HCT116 (cell line): ENCODE results near the gene NDUFS1. TPM values are rescaled to one million over a fixed set of nuclear protein-coding genes. Genes with fewer than 3 reads are reported as not detected.

Experiments
- ATAC-seq: fragments of 200-7000 bp; cut with Tn5 transposase; 2 replicates; pipeline ENCODE4 v1.9.1; 2020; ENCODE audit warnings: mild to moderate bottlenecking, moderate library complexity
- BruUV-seq: library from RNA; stranded (reverse); fragments of 400-500 nt; replicated peaks from 2 replicates; lab custom pipeline; 2021; lab: Mats Ljungman, UMichigan
- CTCF ChIA-PET: fragments of 300-600 bp; sonication (Branson Sonifier 250); formaldehyde crosslinking; loops from one replicate; lab custom pipeline; 2021; ENCODE audit warnings: antibody characterized with exemption; lab: Charles Lee
- POLR2A ChIA-PET: fragments of 300-600, 350-600 bp; sonication (Branson Sonifier 250); formaldehyde crosslinking; loops from one replicate; lab custom pipeline; 2021; ENCODE audit warnings: antibody characterized with exemption; lab: Charles Lee
- RAD21 ChIA-PET, 2 experiments: fragments of 300-600 bp; sonication (Branson Sonifier 250); formaldehyde crosslinking; loops; one replicate each; lab custom pipeline; 2023; ENCODE audit warnings: low total read pairs in 2 of 2; ENCODE audit not compliant: uncharacterized antibody in 2 of 2, unreplicated experiment in 2 of 2, low non-redundant PET in 1 of 2; lab: Charles Lee
- DNase-seq: peaks from one replicate; pipeline ENCODE4 v3.0.0-alpha.2; 2010; ENCODE audit warnings: low read depth, low spot score
- H2AFZ ChIP-seq: fragments of 200-600 bp; shearing (Covaris generic), sonication (generic); 2 replicates; pipeline ENCODE4 v1.6.1; 2017; ENCODE audit warnings: low read depth, mixed run types, mixed read lengths, antibody characterized with exemption, low read length; ENCODE audit not compliant: poor library complexity, severe bottlenecking
- H3K27ac ChIP-seq: 2 replicates; pipeline ENCODE4 v1.5.1; 2012; ENCODE audit warnings: low read depth, low read length
- H3K27me3 ChIP-seq: fragments of 200-600 bp; sonication (generic); 2 replicates; pipeline ENCODE4 v1.6.1; 2016; ENCODE audit warnings: mixed run types, low read length, mixed read lengths; ENCODE audit not compliant: insufficient read depth
- H3K36me3 ChIP-seq, 2 experiments: fragments of 200-500 bp in 1 of 2; fragments of 200-600 bp in 1 of 2; sonication (Bioruptor generic) in 1 of 2; sonication (generic) in 1 of 2; 2 replicates each; pipeline versions ENCODE4 v1.5.1 to v1.6.1; 2014 to 2016; ENCODE audit warnings: low read length in 2 of 2, inconsistent platforms in 1 of 2, mixed read lengths in 1 of 2, mixed run types in 1 of 2; ENCODE audit not compliant: insufficient read depth in 2 of 2, control insufficient read depth in 1 of 2
- H3K4me1 ChIP-seq, 2 experiments: fragments of 200-600 bp in 1 of 2; sonication (generic) in 1 of 2; 2 replicates each; pipeline versions ENCODE4 v1.5.1 to v1.6.1; 2012 to 2017; ENCODE audit warnings: low read length in 2 of 2, inconsistent platforms in 1 of 2, mild to moderate bottlenecking in 1 of 2, mixed read lengths in 1 of 2, mixed run types in 1 of 2, moderate library complexity in 1 of 2; ENCODE audit not compliant: insufficient read depth in 2 of 2, control insufficient read depth in 1 of 2
- H3K4me2 ChIP-seq: fragments of 200-600 bp; sonication (generic); 2 replicates; pipeline ENCODE4 v1.6.1; 2017; ENCODE audit warnings: mixed run types, low read length, mixed read lengths
- H3K4me3 ChIP-seq, 2 experiments: fragments of 200-600 bp in 1 of 2; sonication (generic) in 1 of 2; replicated peaks in 1 of 2; 2 replicates each; pipeline ENCODE4 v1.5.1; 2011 to 2016; ENCODE audit warnings: low read length in 2 of 2, control low read depth in 1 of 2, low read depth in 1 of 2, mild to moderate bottlenecking in 1 of 2, mixed read lengths in 1 of 2, mixed run types in 1 of 2
- H3K79me2 ChIP-seq: fragments of 200-600 bp; sonication (generic); 2 replicates; pipeline ENCODE4 v1.6.1; 2017; ENCODE audit warnings: mild to moderate bottlenecking, mixed run types, low read length, moderate library complexity, mixed read lengths; ENCODE audit not compliant: insufficient read depth
- H3K9ac ChIP-seq: fragments of 200-600 bp; sonication (generic); 2 replicates; pipeline ENCODE4 v1.6.1; 2016; ENCODE audit warnings: low read length, mixed read lengths
- H3K9me2 ChIP-seq: fragments of 200-600 bp; sonication (generic), shearing (Covaris generic); 2 replicates; pipeline ENCODE4 v1.6.1; 2017; ENCODE audit warnings: mixed run types, mild to moderate bottlenecking, moderate library complexity; ENCODE audit not compliant: insufficient read depth
- H3K9me3 ChIP-seq, 2 experiments: fragments of 200-500 bp in 1 of 2; fragments of 200-600 bp in 1 of 2; sonication (Bioruptor generic) in 1 of 2; sonication (generic) in 1 of 2; 2 replicates each; pipeline ENCODE4 v1.6.1; 2014 to 2017; ENCODE audit warnings: low read length in 2 of 2, mixed read lengths in 2 of 2, inconsistent platforms in 1 of 2, low read depth in 1 of 2, mild to moderate bottlenecking in 1 of 2, mixed run types in 1 of 2, moderate library complexity in 1 of 2; ENCODE audit not compliant: control insufficient read depth in 1 of 2, insufficient read depth in 1 of 2
- H4K20me1 ChIP-seq: fragments of 200-600 bp; sonication (generic), shearing (Covaris generic); 2 replicates; pipeline ENCODE4 v1.6.1; 2017; ENCODE audit warnings: mixed run types, mild to moderate bottlenecking, moderate library complexity; ENCODE audit not compliant: insufficient read depth
- CBX3 ChIP-seq: IDR thresholded peaks from 2 replicates; pipeline ENCODE4 v1.6.1; 2012; ENCODE audit warnings: low read depth
- CTCF ChIP-seq, 3 experiments: fragments of 200-600 bp in 1 of 3; sonication (generic) in 1 of 3; IDR thresholded peaks in 2 of 3; conservative IDR thresholded peaks in 1 of 3; 2 replicates each; pipeline ENCODE4 v1.5.1; 2012 to 2017; ENCODE audit warnings: low read depth in 2 of 3, low read length in 2 of 3, antibody characterized with exemption in 1 of 3, borderline replicate concordance in 1 of 3, control low read depth in 1 of 3, mild to moderate bottlenecking in 1 of 3, mixed read lengths in 1 of 3, mixed run types in 1 of 3, moderate library complexity in 1 of 3; ENCODE audit not compliant: insufficient read depth in 1 of 3
- EZH2 ChIP-seq: fragments of 200-600 bp; sonication (generic); IDR thresholded peaks from 2 replicates; pipeline ENCODE4 v1.6.1; 2017; ENCODE audit warnings: antibody characterized with exemption, mixed run types
- FOSL1 ChIP-seq: IDR thresholded peaks from 2 replicates; pipeline ENCODE4 v1.6.1; 2012; ENCODE audit warnings: low read depth
- JUND ChIP-seq: IDR thresholded peaks from 2 replicates; pipeline ENCODE4 v1.6.1; 2012
- POLR2A ChIP-seq: IDR thresholded peaks from 2 replicates; pipeline ENCODE4 v1.7.0; 2011; ENCODE audit warnings: borderline replicate concordance; ENCODE audit not compliant: insufficient read depth, insufficient read length; ENCODE audit errors: extremely low read depth
- SIN3A ChIP-seq: IDR thresholded peaks from 2 replicates; pipeline ENCODE4 v1.6.1; 2012; ENCODE audit warnings: low read depth
- SP1 ChIP-seq: IDR thresholded peaks from 2 replicates; pipeline ENCODE4 v1.6.1; 2012; ENCODE audit warnings: low read depth
- SRF ChIP-seq: IDR thresholded peaks from 2 replicates; pipeline ENCODE4 v1.6.1; 2012; ENCODE audit warnings: low read depth
- TCF7L2 ChIP-seq: IDR thresholded peaks from 2 replicates; pipeline ENCODE4 v1.7.0; 2011; ENCODE audit warnings: borderline replicate concordance, inconsistent platforms; ENCODE audit not compliant: insufficient read depth, insufficient read length; ENCODE audit errors: extremely low read depth
- ZBTB33 ChIP-seq: IDR thresholded peaks from 2 replicates; pipeline ENCODE4 v1.6.1; 2011; ENCODE audit warnings: mild to moderate bottlenecking, low read length, moderate library complexity; ENCODE audit not compliant: insufficient replicate concordance; ENCODE audit errors: extremely low read depth
- ZFX ChIP-seq: fragments of 450-650 bp; IDR thresholded peaks from 2 replicates; pipeline ENCODE4 v1.6.1; 2017
- intact Hi-C: fragments of 100-400 bp; cut with micrococcal nuclease; formaldehyde crosslinking; loops from 2 replicates; pipeline ENCODE4 v1.10.0; 2022
- total RNA-seq: library from RNA; stranded (reverse); gene quantifications from one replicate; pipeline ENCODE4 v1.2.1, GENCODE V29; 2021; ENCODE audit not compliant: unreplicated experiment

Gene NDUFS1
- total RNA-seq, 1 experiment from 2014 or later = 86.6 TPM

GRCh38 chr2:206071807-206072206 lies 87.4 kb downstream of the NDUFS1 start:
- peaks cover 31% of the 10 kb centered on the region for H3K79me2 ChIP-seq
- BruUV-seq = no TSS peak
- ATAC-seq (no peak), DNase-seq (no peak)
- TF ChIP-seq FOSL1 (no peak), CBX3 (no peak), ZFX (no peak), SIN3A (no peak), CTCF (IDR thresholded peaks at IDR 0.05 in 2 of 3, conservative IDR thresholded peaks at IDR 0.05 in 1 of 3; ENCODE audit: borderline replicate concordance in 1 of 3, insufficient read depth in 1 of 3, low read depth in 2 of 3, low read length in 2 of 3) (no peak), SRF (no peak), TCF7L2 (no peak), EZH2 (no peak), SP1 (no peak), POLR2A (no peak), ZBTB33 (no peak), JUND (no peak)
- H3K9me3 ChIP-seq = no peaks in the 10 kb centered on the region
- ChIA-PET POLR2A (no interaction called here), RAD21 (no interaction called here), CTCF (no interaction called here)
- H3K27ac ChIP-seq = no peak overlapping the region
- H3K4me1 ChIP-seq = no peaks in the 10 kb centered on the region
- no peaks in the 10 kb centered on the region for H3K27me3 ChIP-seq
- no peak overlapping the region for H3K4me3 ChIP-seq
- no peaks in the 10 kb centered on the region for H3K36me3 ChIP-seq
- intact Hi-C loops = no loop called here
- H2AFZ ChIP-seq = no peak overlapping the region
- no peaks in the 10 kb centered on the region for H4K20me1 ChIP-seq
- H3K9ac ChIP-seq = no peak overlapping the region
- no peaks in the 10 kb centered on the region for H3K9me2 ChIP-seq
- H3K4me2 ChIP-seq = no peak overlapping the region
